GM12875 (cell line): ENCODE results near the gene ITGB1.

ENCODE experiments used
- H3K4me3 ChIP-seq: one replicate; pipeline ENCODE4 v1.5.1; 2011; ENCODE audit warnings: low read depth, low read length, control low read depth
- TF ChIP-seq, protein P1 (sequence below): IDR thresholded peaks from 2 replicates; pipeline ENCODE4 v1.5.1; 2011; ENCODE audit warnings: low read depth, mild to moderate bottlenecking, control low read depth, inconsistent platforms, low read length, moderate library complexity, borderline replicate concordance; ENCODE audit not compliant: insufficient read depth

Gene ITGB1

DNA sequence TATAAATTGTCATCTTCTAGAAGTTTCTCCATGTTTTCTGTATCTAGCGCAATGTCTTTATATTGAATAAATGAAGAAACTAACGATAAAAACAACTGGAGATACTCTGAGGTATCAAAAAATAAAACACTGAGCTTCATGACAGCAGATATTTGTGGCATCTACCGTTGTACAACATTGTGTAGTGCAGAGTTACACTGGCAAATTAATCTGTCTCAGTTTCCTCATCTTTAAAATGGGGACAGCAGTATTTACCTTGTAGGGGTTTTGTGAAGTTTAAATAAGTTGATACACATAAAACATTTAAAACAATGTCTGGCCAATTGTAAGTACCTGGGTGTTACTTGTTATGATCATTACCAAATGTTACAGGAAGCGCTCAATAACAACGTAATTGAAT lies 10.4 kb downstream of the ITGB1 start:
- TF ChIP-seq, protein P1, sequence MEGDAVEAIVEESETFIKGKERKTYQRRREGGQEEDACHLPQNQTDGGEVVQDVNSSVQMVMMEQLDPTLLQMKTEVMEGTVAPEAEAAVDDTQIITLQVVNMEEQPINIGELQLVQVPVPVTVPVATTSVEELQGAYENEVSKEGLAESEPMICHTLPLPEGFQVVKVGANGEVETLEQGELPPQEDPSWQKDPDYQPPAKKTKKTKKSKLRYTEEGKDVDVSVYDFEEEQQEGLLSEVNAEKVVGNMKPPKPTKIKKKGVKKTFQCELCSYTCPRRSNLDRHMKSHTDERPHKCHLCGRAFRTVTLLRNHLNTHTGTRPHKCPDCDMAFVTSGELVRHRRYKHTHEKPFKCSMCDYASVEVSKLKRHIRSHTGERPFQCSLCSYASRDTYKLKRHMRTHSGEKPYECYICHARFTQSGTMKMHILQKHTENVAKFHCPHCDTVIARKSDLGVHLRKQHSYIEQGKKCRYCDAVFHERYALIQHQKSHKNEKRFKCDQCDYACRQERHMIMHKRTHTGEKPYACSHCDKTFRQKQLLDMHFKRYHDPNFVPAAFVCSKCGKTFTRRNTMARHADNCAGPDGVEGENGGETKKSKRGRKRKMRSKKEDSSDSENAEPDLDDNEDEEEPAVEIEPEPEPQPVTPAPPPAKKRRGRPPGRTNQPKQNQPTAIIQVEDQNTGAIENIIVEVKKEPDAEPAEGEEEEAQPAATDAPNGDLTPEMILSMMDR, result no peak
- H3K4me3 ChIP-seq, result no peak overlapping the region

DNA sequence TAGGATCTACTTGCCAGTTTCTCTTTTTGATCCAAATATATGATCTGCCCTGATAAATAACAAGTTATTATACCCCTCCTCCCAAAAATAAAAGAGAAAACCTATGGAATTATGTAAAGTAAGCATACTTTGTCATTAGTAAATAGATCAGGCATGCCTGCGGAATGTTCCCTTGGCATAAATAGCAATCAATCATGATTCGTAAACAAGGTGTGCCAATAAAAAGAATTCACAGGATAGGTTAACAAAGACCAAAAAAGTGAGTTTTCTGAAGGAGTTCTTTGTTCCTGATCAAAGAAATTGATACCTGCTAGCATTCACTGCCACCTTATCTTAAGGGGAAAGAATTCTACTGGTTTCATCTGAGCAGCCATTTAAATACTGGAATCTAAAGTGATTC lies 11.9 kb downstream of the ITGB1 start:
- TF ChIP-seq, protein P1, result no peak

DNA sequence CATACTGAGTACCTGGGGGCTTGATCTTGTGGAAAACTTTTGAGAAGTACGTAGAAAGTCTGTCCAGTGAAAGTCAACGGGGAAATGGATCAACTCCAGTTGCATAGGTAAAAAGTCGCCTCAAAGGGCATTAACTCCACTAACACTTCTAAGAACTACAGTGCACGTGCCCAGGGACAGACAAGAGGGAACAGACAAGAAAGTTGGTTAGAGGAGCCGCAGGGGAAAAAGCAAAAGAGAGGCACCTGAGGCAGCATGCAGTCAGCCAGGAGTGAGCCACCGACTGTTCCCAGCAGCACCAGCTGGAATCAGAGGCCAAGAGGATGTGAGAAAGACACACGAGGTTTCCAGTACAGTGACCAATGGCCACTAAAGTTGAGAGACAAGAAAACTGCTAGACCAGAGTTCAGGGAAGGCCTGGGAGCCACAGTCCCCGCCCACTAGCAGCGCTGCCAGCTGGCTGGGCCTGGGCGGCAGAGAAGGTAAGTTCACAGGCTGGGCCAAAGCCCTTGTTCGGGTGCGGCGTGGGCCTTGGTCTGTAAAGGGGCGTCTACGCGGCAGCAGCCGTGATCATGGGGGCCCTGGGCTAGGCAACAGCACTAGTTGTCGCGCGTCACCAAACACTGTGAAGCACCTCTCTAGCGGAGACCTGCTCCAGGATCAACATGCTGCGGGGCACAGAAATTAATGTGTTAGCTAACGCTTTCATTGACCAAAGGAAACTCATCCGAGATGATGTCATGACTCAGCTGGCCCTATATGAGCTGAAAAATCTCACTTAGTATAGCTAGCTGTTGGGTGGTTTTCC lies 14.0 kb downstream of the ITGB1 start:
- no peak overlapping the region for H3K4me3 ChIP-seq
- TF ChIP-seq, protein P1, result no peak

More for the DNA sequence above, 11.9 kb downstream of the ITGB1 start:
- no peak overlapping the region for H3K4me3 ChIP-seq

DNA sequence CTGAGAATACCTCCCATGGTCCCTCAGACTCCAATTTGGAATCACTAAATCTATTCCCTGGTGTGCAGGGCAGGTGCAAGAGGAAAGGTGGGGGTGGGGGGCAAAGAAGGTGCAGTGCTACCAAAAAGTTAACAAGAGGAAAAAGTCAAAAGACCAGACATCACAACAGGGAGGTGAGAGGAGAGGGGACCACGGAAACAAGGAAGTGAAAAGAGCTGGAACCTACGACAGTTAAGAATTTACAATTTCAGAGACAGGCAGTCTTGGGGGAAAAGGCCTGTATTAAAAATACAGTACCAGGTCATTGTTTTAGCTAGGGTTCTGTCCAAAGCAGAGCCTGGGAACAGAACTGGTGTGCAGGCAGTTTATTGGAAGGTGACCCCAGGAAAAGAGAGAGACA lies 14.6 kb downstream of the ITGB1 start:
- TF ChIP-seq, protein P1, result no peak
- no peak overlapping the region for H3K4me3 ChIP-seq

DNA sequence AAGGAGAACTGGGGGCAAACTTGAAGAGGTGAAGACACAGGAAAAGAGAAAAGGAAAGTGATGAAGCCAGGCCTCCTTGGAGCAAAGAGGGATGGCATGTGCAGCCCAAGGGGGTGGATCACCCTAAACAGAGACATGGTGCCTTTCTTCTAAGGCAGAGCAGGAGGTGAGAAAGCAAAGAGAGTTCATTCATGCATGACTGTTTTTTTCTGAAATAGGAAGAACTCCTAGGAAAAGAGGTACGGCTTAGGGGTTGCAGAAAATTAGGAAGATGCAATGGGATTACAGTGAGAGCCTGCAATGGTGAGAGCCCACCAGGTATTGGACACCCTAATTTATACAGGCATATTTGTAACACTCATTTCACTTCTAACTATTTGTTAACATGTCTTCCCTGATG lies 15.9 kb downstream of the ITGB1 start:
- TF ChIP-seq, protein P1, result no peak
- no peak overlapping the region for H3K4me3 ChIP-seq

DNA sequence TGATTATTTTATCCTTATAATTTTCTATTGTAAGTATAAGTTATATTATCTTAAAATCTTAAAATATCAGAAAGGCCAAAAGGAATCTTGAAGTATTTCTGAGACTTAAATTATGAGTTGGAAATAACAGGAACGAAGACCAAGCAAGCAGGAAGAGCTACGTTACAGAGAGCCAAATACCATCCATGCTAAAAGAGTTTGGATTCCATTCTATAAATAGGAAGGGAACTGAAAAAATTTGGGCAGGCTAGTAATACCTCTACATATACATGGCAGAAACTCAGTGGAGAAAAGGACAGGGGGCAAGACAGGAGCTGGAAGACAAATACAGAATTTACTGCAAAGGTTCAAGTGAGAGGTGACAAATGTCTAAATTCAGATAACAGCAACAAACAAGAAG lies 16.7 kb downstream of the ITGB1 start:
- TF ChIP-seq, protein P1, result no peak
- no peak overlapping the region for H3K4me3 ChIP-seq
